H9 (cell line): ENCODE results near the gene BMERB1. TPM values are rescaled to one million over a fixed set of nuclear protein-coding genes. Genes with fewer than 3 reads are reported as not detected.
"Not testable (repeated sequence)": the region's sequence is repeated elsewhere in the genome, so short reads cannot be mapped to it uniquely, and the experiment has no call there.

Experiments used
- DNase-seq: peaks from one replicate; pipeline ENCODE4 v3.0.0-alpha.2; 2017
- H2AFZ ChIP-seq: one replicate; pipeline ENCODE4 v1.6.1; 2013; ENCODE audit warnings: mild to moderate bottlenecking, low read length, control low read depth, moderate library complexity
- H2AK5ac ChIP-seq: 2 replicates; pipeline ENCODE4 v1.6.1; 2013; ENCODE audit warnings: low read length, control low read depth, mixed read lengths; ENCODE audit not compliant: insufficient read length
- H2BK120ac ChIP-seq: one replicate; pipeline ENCODE4 v1.6.1; 2013; ENCODE audit warnings: low read depth, mild to moderate bottlenecking, low read length, control low read depth, inconsistent platforms; ENCODE audit not compliant: poor library complexity, severe bottlenecking
- H2BK12ac ChIP-seq: 2 replicates; pipeline ENCODE4 v1.6.1; 2013; ENCODE audit warnings: low read length, control low read depth, mixed read lengths, low read depth; ENCODE audit not compliant: insufficient read length
- H2BK15ac ChIP-seq: 2 replicates; pipeline ENCODE4 v1.6.1; 2013; ENCODE audit warnings: low read depth, low read length, control low read depth
- H2BK20ac ChIP-seq: one replicate; pipeline ENCODE4 v1.6.1; 2013; ENCODE audit warnings: low read depth, mild to moderate bottlenecking, low read length, control low read depth, inconsistent platforms; ENCODE audit not compliant: poor library complexity, severe bottlenecking
- H2BK5ac ChIP-seq: 2 replicates; pipeline ENCODE4 v1.6.1; 2013; ENCODE audit warnings: low read length, control low read depth, mixed read lengths; ENCODE audit not compliant: insufficient read length
- H3K14ac ChIP-seq: 2 replicates; pipeline ENCODE4 v1.6.1; 2013; ENCODE audit warnings: low read length, control low read depth; ENCODE audit not compliant: insufficient read depth
- H3K18ac ChIP-seq: 2 replicates; pipeline ENCODE4 v1.6.1; 2013; ENCODE audit warnings: low read depth, mild to moderate bottlenecking, mixed read lengths, low read length, control low read depth; ENCODE audit not compliant: insufficient read length
- H3K23ac ChIP-seq: 2 replicates; pipeline ENCODE4 v1.6.1; 2013; ENCODE audit warnings: low read length, control low read depth, mixed read lengths, low read depth; ENCODE audit not compliant: insufficient read length
- H3K23me2 ChIP-seq: 2 replicates; pipeline ENCODE4 v1.6.1; 2013; ENCODE audit warnings: low read depth, mild to moderate bottlenecking, mixed read lengths, low read length, control low read depth; ENCODE audit not compliant: insufficient read length, poor library complexity, severe bottlenecking
- H3K27ac ChIP-seq: 2 replicates; pipeline ENCODE4 v1.5.1; 2013; ENCODE audit warnings: low read length, control low read depth, mixed read lengths, low read depth; ENCODE audit not compliant: insufficient read length
- H3K27me3 ChIP-seq: 2 replicates; pipeline ENCODE4 v1.6.1; 2013; ENCODE audit warnings: low read length, control low read depth, inconsistent platforms; ENCODE audit not compliant: insufficient read depth
- H3K4ac ChIP-seq: 2 replicates; pipeline ENCODE4 v1.6.1; 2013; ENCODE audit warnings: low read depth, mild to moderate bottlenecking, control low read depth, inconsistent platforms, low read length, moderate library complexity
- H3K4me1 ChIP-seq: 2 replicates; pipeline ENCODE4 v1.6.1; 2013; ENCODE audit warnings: low read length, control low read depth, inconsistent platforms; ENCODE audit not compliant: insufficient read depth
- H3K4me2 ChIP-seq: 2 replicates; pipeline ENCODE4 v1.6.1; 2013; ENCODE audit warnings: low read length, control low read depth, mixed read lengths; ENCODE audit not compliant: insufficient read length, insufficient read depth
- H3K56ac ChIP-seq: 2 replicates; pipeline ENCODE4 v1.6.1; 2013; ENCODE audit warnings: low read depth, mild to moderate bottlenecking, mixed read lengths, low read length, control low read depth; ENCODE audit not compliant: insufficient read length
- H3K79me1 ChIP-seq: 2 replicates; pipeline ENCODE4 v1.6.1; 2013; ENCODE audit warnings: low read depth, mild to moderate bottlenecking, moderate library complexity, low read length, control low read depth, inconsistent platforms; ENCODE audit not compliant: insufficient read depth, poor library complexity, severe bottlenecking
- H3K79me2 ChIP-seq: 2 replicates; pipeline ENCODE4 v1.6.1; 2013; ENCODE audit warnings: low read length, control low read depth, inconsistent platforms; ENCODE audit not compliant: insufficient read depth
- H3K9ac ChIP-seq: 2 replicates; pipeline ENCODE4 v1.6.1; 2013; ENCODE audit warnings: low read length, control low read depth, mixed read lengths; ENCODE audit not compliant: insufficient read length; ENCODE audit errors: extremely low read depth
- H3K9me3 ChIP-seq: one replicate; pipeline ENCODE4 v1.6.1; 2013; ENCODE audit warnings: low read depth, low read length, inconsistent platforms; ENCODE audit not compliant: control insufficient read depth
- H3T11ph ChIP-seq: one replicate; pipeline ENCODE4 v1.6.1; 2013; ENCODE audit warnings: mild to moderate bottlenecking, low read length, control low read depth, inconsistent platforms
- H4K20me1 ChIP-seq: one replicate; pipeline ENCODE4 v1.6.1; 2013; ENCODE audit not compliant: control insufficient read depth, insufficient read length, insufficient read depth
- H4K5ac ChIP-seq: 2 replicates; pipeline ENCODE4 v1.6.1; 2013; ENCODE audit warnings: low read depth, mild to moderate bottlenecking, mixed read lengths, low read length, control low read depth; ENCODE audit not compliant: insufficient read length
- H4K8ac ChIP-seq: replicated peaks from 2 replicates; pipeline ENCODE4 v1.6.1; 2013; ENCODE audit warnings: low read length, control low read depth, mixed read lengths, low read depth; ENCODE audit not compliant: insufficient read length
- H4K91ac ChIP-seq: 2 replicates; pipeline ENCODE4 v1.6.1; 2013; ENCODE audit warnings: low read depth, mild to moderate bottlenecking, moderate library complexity, mixed read lengths, low read length, control low read depth; ENCODE audit not compliant: insufficient read length
- H3K27ac Mint-ChIP-seq, 3 experiments: 2 replicates in 2 of 3; 3 replicates in 1 of 3; pipeline ENCODE4 v1.8.0; 2020 to 2021; ENCODE audit warnings: mixed read lengths in 3 of 3, mild to moderate bottlenecking in 1 of 3, moderate library complexity in 1 of 3
- H3K27me3 Mint-ChIP-seq: 2 replicates; pipeline ENCODE4 v1.8.0; 2021; ENCODE audit warnings: low read depth, mild to moderate bottlenecking, moderate library complexity, mixed read lengths
- H3K36me3 Mint-ChIP-seq, 3 experiments: 2 replicates in 2 of 3; 3 replicates in 1 of 3; pipeline ENCODE4 v1.8.0; 2020 to 2021; ENCODE audit warnings: low read depth in 3 of 3, mixed read lengths in 3 of 3; ENCODE audit not compliant: insufficient read depth in 1 of 3
- H3K4me1 Mint-ChIP-seq, 2 experiments: 2 replicates each; pipeline ENCODE4 v1.8.0; 2020; ENCODE audit warnings: mixed read lengths in 2 of 2
- H3K4me3 Mint-ChIP-seq, 2 experiments: 2 replicates in 1 of 2; 3 replicates in 1 of 2; pipeline ENCODE4 v1.8.0; 2020 to 2021; ENCODE audit warnings: mild to moderate bottlenecking in 2 of 2, mixed read lengths in 2 of 2, moderate library complexity in 1 of 2
- H3K9me3 Mint-ChIP-seq, 2 experiments: 2 replicates in 1 of 2; 3 replicates in 1 of 2; pipeline ENCODE4 v1.8.0; 2020; ENCODE audit warnings: mild to moderate bottlenecking in 2 of 2, mixed read lengths in 2 of 2, moderate library complexity in 1 of 2
- CTCF ChIP-seq: fragments of 200-600 bp; sonication (generic); conservative IDR thresholded peaks from 3 replicates; pipeline ENCODE4 v1.8.0; 2021; ENCODE audit warnings: antibody characterized with exemption, mild to moderate bottlenecking
- WGBS: extraction: QIAGEN DNeasy Blood & Tissue Kit; methylation state at CpG from one replicate; pipeline ENCODE4 v1.1.7; 2013; ENCODE audit warnings: missing lambda C conversion rate, low lambda C conversion rate, mixed read lengths; ENCODE audit not compliant: insufficient read length; ENCODE audit errors: extremely low coverage; 5-methylcytosine and 5-hydroxymethylcytosine counted together
- total RNA-seq: library from RNA; stranded (reverse); gene quantifications from 2 replicates; pipeline ENCODE4 v1.2.1, GENCODE V29; 2021

BMERB1 gene
- total RNA-seq, 1 experiment from 2014 or later, result 19.5 TPM

- H3K9me3 ChIP-seq, result no peaks in the 10 kb centered on the region
- H2AK5ac ChIP-seq, result no peak overlapping the region
- Mint-ChIP-seq H3K4me1 (peaks cover 3 to 11% of the 10 kb centered on the region in 2 experiments), H3K36me3 (peaks cover 20 to 76% (median 55%) of the 10 kb centered on the region in 3 experiments; a peak in 6 of 7 replicates), H3K27me3 (no peaks in the 10 kb centered on the region), H3K27ac (peak overlapping the region; percentile 24 to 64 (median 41); a peak in 5 of 7 replicates), H3K4me3 (no peak overlapping the region), H3K9me3 (no peaks in the 10 kb centered on the region)
- no peak overlapping the region for H4K8ac ChIP-seq
- no peak for TF ChIP-seq CTCF
- no peak overlapping the region for H3K9ac ChIP-seq
- no peaks in the 10 kb centered on the region for H4K20me1 ChIP-seq
- H3K4ac ChIP-seq, result no peak overlapping the region
- H3K27ac ChIP-seq, result no peak overlapping the region
- H3K27me3 ChIP-seq, result no peaks in the 10 kb centered on the region
- H3K79me2 ChIP-seq, result no peaks in the 10 kb centered on the region
- H3K14ac ChIP-seq, result no peak overlapping the region
- H3K56ac ChIP-seq, result no peak overlapping the region
- no peak overlapping the region for H2BK12ac ChIP-seq
- H3K4me1 ChIP-seq, result no peaks in the 10 kb centered on the region
- H3T11ph ChIP-seq, result no peak overlapping the region
- H2AFZ ChIP-seq, result no peak overlapping the region
- no peak overlapping the region for H4K5ac ChIP-seq
- no peak overlapping the region for H3K23ac ChIP-seq
- no peak overlapping the region for H2BK5ac ChIP-seq
- no CpG with 5 or more reads among the region's 5 CpGs for WGBS
- no peak for DNase-seq
- no peaks in the 10 kb centered on the region for H3K23me2 ChIP-seq
- no peak overlapping the region for H3K4me2 ChIP-seq
- H2BK15ac ChIP-seq, result no peak overlapping the region
- H3K79me1 ChIP-seq, result no peaks in the 10 kb centered on the region
- H2BK20ac ChIP-seq, result no peak overlapping the region
- H2BK120ac ChIP-seq, result no peak overlapping the region
- no peak overlapping the region for H4K91ac ChIP-seq
- no peak overlapping the region for H3K18ac ChIP-seq
Observed at GRCh38 chr16:15606518-15607220, 172.3 kb downstream of the BMERB1 start.

- H2BK5ac ChIP-seq, H4K8ac ChIP-seq, H4K5ac ChIP-seq, H3T11ph ChIP-seq, H3K23me2 ChIP-seq, H3K14ac ChIP-seq, H4K20me1 ChIP-seq, H3K9me3 Mint-ChIP-seq, H3K4me2 ChIP-seq, H2AK5ac ChIP-seq, H2AFZ ChIP-seq, H3K4ac ChIP-seq, DNase-seq, H3K56ac ChIP-seq, H3K9me3 ChIP-seq, H3K27ac ChIP-seq, H3K4me3 Mint-ChIP-seq, H3K27me3 ChIP-seq, H3K18ac ChIP-seq, H3K9ac ChIP-seq, H4K91ac ChIP-seq, H3K4me1 ChIP-seq, H2BK120ac ChIP-seq, H3K23ac ChIP-seq, H2BK15ac ChIP-seq, H3K79me2 ChIP-seq, H2BK20ac ChIP-seq, H2BK12ac ChIP-seq, H3K79me1 ChIP-seq, H3K27me3 Mint-ChIP-seq: not testable (repeated sequence)
- Mint-ChIP-seq H3K36me3 (peaks cover 21 to 76% (median 58%) of the 10 kb centered on the region in 3 experiments; a peak in 6 of 7 replicates), H3K4me1 (peaks cover 3 to 11% of the 10 kb centered on the region in 2 experiments), H3K27ac (peak overlapping the region in 1 of 3 experiments; percentile 6; a peak in 2 of 7 replicates)
- no CpG with 5 or more reads among the region's 12 CpGs for WGBS
Observed at GRCh38 chr16:15607221-15607699, 172.9 kb downstream of the BMERB1 start.
